Fibroblast of pulmonary artery (primary cell): ENCODE results near the gene ACAD9.

ENCODE experiments used
- DNase-seq: peaks from one replicate; pipeline ENCODE4 v3.0.0-alpha.2; 2010; ENCODE audit warnings: low read depth
- H3K4me3 ChIP-seq: replicated peaks from 2 replicates; pipeline ENCODE4 v1.5.1; 2011; ENCODE audit warnings: low read depth, mild to moderate bottlenecking, control low read depth, low read length, moderate library complexity
- TF ChIP-seq, protein P1 (sequence below): IDR thresholded peaks from 2 replicates; pipeline ENCODE4 v1.5.1; 2011; ENCODE audit warnings: mild to moderate bottlenecking, control low read depth, low read length, inconsistent platforms; ENCODE audit errors: missing control alignments

ACAD9 gene

DNA sequence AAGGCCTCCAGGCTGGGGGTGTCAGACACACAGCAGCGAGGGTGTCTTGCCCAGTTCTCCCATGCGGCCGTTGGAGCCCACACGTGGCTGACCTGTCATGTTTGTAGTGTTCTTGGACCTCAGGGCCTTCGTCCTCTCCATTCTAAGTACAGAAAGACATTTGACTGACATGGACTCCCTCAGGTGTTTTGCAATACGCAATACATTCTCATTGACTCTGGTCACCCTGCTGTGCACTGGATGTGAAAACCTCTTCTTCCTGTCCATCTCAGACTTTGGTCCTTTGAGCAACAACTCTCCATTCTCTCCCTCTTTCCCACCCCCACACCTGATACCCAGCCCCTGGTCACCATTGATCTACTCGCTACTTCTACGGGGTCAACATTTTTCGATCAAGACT lies 28.9 kb upstream of the ACAD9 start:
- TF ChIP-seq, protein P1, sequence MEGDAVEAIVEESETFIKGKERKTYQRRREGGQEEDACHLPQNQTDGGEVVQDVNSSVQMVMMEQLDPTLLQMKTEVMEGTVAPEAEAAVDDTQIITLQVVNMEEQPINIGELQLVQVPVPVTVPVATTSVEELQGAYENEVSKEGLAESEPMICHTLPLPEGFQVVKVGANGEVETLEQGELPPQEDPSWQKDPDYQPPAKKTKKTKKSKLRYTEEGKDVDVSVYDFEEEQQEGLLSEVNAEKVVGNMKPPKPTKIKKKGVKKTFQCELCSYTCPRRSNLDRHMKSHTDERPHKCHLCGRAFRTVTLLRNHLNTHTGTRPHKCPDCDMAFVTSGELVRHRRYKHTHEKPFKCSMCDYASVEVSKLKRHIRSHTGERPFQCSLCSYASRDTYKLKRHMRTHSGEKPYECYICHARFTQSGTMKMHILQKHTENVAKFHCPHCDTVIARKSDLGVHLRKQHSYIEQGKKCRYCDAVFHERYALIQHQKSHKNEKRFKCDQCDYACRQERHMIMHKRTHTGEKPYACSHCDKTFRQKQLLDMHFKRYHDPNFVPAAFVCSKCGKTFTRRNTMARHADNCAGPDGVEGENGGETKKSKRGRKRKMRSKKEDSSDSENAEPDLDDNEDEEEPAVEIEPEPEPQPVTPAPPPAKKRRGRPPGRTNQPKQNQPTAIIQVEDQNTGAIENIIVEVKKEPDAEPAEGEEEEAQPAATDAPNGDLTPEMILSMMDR: no peak
- no peak overlapping the region for H3K4me3 ChIP-seq
- no peak for DNase-seq

DNA sequence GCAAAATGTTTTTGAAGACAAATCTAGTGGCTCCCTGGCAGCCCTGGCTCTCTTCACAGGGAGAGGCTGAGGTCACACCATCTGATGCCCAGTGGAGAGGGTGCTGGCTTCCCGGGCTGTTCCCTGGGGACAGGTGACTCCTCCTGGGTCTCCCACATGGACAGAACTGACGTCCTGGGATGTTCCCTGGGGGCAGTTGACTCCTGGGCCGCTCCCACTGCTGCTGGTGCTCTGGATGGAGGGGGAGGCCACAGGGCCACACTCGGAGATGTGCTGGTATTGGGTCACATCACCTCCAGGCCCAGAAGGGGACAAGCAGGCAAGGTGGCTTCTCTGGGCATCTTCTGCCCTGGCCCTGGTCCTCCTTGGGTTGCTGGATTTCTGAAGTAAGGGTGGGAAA lies 27.8 kb upstream of the ACAD9 start:
- TF ChIP-seq, protein P1: no peak
- no peak for DNase-seq
- H3K4me3 ChIP-seq: no peak overlapping the region

DNA sequence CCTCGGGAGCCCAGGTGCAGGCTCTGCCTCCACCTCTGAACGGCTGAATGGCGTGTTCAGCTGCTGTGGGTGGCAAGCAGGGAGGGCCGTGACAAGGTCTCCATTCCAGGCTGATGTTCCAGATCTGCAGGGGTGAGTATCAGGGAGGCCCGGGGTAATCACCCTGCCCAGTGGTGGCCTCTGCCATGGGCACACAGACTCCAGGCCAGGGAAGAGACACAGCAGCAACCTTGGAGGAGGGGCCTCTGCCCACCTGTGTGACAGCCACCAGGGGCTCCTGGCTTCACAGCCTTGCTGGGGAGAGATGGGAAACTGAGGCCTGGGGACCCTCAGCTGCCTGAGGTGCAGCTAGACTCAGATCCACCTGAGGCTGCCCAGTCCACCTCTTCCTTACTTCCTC lies 25.6 kb upstream of the ACAD9 start:
- TF ChIP-seq, protein P1: no peak
- H3K4me3 ChIP-seq: no peak overlapping the region
- no peak for DNase-seq

- DNase-seq: no peak
- TF ChIP-seq, protein P1: no peak
- no peak overlapping the region for H3K4me3 ChIP-seq
Measured at GRCh38 chr3:128854475-128854874, 24.9 kb upstream of the ACAD9 start.

- TF ChIP-seq, protein P1: no peak
- no peak overlapping the region for H3K4me3 ChIP-seq
- no peak for DNase-seq
Measured at GRCh38 chr3:128855569-128855968, 23.9 kb upstream of the ACAD9 start.

GRCh38 chr3:128858167-128858566 lies 21.3 kb upstream of the ACAD9 start:
- TF ChIP-seq, protein P1: no peak
- H3K4me3 ChIP-seq: no peak overlapping the region
- no peak for DNase-seq

DNA sequence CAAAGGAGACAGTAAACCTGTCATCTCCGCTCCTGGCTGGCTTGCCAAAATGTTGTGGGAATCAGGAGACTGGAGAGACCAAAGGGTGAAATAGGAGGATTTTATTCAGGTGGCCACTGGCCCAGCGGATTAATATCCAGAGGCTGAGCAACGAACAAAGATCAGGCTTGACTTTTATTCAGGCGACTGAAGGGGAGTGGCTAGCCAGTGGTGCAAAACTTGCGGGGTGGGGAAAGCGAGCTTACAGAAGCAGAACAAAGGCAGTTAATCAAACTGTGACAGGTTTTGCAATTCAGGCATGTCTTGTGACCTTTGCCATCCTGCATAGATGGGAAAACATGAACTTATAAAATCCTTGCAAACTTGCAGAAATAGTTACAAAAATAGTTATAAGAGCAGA lies 19.8 kb upstream of the ACAD9 start:
- no peak for DNase-seq
- TF ChIP-seq, protein P1: no peak
- H3K4me3 ChIP-seq: no peak overlapping the region
